A549 (cell line): ENCODE data around the gene MAN1C1. TPM values are rescaled to one million over a fixed set of nuclear protein-coding genes. Genes with fewer than 3 reads are reported as not detected.

Source experiments
- ATAC-seq, 2 experiments: fragments of 200-7000 bp in 1 of 2; fragments of >200 bp in 1 of 2; cut with Nextera tagmentation in 1 of 2; cut with Tn5 transposase in 1 of 2; 3 replicates each; pipeline versions ENCODE4 v1.8.0 to v1.9.1; 2018 to 2020; ENCODE audit warnings: mild to moderate bottlenecking in 1 of 2, moderate library complexity in 1 of 2
- CTCF ChIA-PET: fragments of 300-600 bp; sonication (Branson Sonifier 250); formaldehyde crosslinking; extraction: SDS; loops from one replicate; lab custom pipeline; 2021; ENCODE audit warnings: antibody characterized with exemption, inconsistent platforms; lab: Yijun Ruan, JAX
- POLR2A ChIA-PET: fragments of 350-600 bp; formaldehyde crosslinking; extraction: SDS; loops from one replicate; lab custom pipeline; 2021; ENCODE audit warnings: antibody characterized with exemption, inconsistent platforms; lab: Yijun Ruan, JAX
- DNase-seq, 2 experiments: peaks; one replicate each; pipeline versions ENCODE4 v3.0.0 to v3.0.0-alpha.2; 2011 to 2016; ENCODE audit warnings: low read depth in 1 of 2, low spot score in 1 of 2
- FAIRE-seq: peaks from 2 replicates; lab custom pipeline; 2011; peaks lifted over from hg19 to GRCh38; lab: Jason Lieb, UNC
- H3K27ac ChIP-seq, 2 experiments: fragments of >200 bp; sonication (Bioruptor Twin); formaldehyde crosslinking; 3 replicates each; pipeline ENCODE4 v1.5.1; 2016 to 2017
- H3K4me1 ChIP-seq: fragments of >200 bp; sonication (Bioruptor Twin); formaldehyde crosslinking; 3 replicates; pipeline ENCODE4 v1.6.1; 2016
- H3K4me2 ChIP-seq: fragments of >200 bp; sonication (Bioruptor Twin); formaldehyde crosslinking; 3 replicates; pipeline ENCODE4 v1.6.1; 2016
- H3K4me3 ChIP-seq: fragments of >200 bp; sonication (Bioruptor Twin); formaldehyde crosslinking; 3 replicates; pipeline ENCODE4 v1.5.1; 2016
- H3K9me3 ChIP-seq: fragments of >200 bp; sonication (Bioruptor Twin); formaldehyde crosslinking; 3 replicates; pipeline ENCODE4 v1.6.1; 2016
- ATOH8 ChIP-seq: fragments of 250-450 bp; sonication (Bioruptor Pico); IDR thresholded peaks from 2 replicates; pipeline ENCODE4 v1.5.0; 2020; ENCODE audit warnings: low read depth, mild to moderate bottlenecking, moderate library complexity
- BHLHE40 ChIP-seq: IDR thresholded peaks from 2 replicates; pipeline ENCODE4 v1.6.1; 2012; ENCODE audit warnings: low read depth, low read length, inconsistent platforms
- CBX2 ChIP-seq: fragments of 200-600 bp; sonication (generic); IDR thresholded peaks from 2 replicates; pipeline ENCODE4 v1.6.1; 2016; ENCODE audit warnings: low read depth, mild to moderate bottlenecking, borderline replicate concordance
- CHD4 ChIP-seq: fragments of 200-600 bp; sonication (generic); IDR thresholded peaks from 2 replicates; pipeline ENCODE4 v1.6.1; 2016; ENCODE audit warnings: antibody characterized with exemption, mild to moderate bottlenecking, borderline replicate concordance
- CTCF ChIP-seq: fragments of >200 bp; sonication (Bioruptor Twin); formaldehyde crosslinking; IDR thresholded peaks from 3 replicates; pipeline ENCODE4 v1.5.1; 2016
- EHF ChIP-seq: fragments of 250-450 bp; sonication (Bioruptor Pico); IDR thresholded peaks from 2 replicates; pipeline ENCODE4 v1.5.0; 2020; ENCODE audit warnings: mild to moderate bottlenecking
- EHMT2 ChIP-seq: fragments of 200-600 bp; sonication (generic); IDR thresholded peaks from 2 replicates; pipeline ENCODE4 v1.6.1; 2016; ENCODE audit warnings: antibody characterized with exemption, low read depth, mild to moderate bottlenecking, moderate library complexity
- FOSB ChIP-seq: fragments of 250-450 bp; sonication (Bioruptor Pico); IDR thresholded peaks from 2 replicates; pipeline ENCODE4 v1.5.0; 2020; ENCODE audit warnings: mild to moderate bottlenecking, moderate library complexity
- FOXS1 ChIP-seq: fragments of 250-450 bp; sonication (Bioruptor Pico); IDR thresholded peaks from 2 replicates; pipeline ENCODE4 v1.5.0; 2020; ENCODE audit warnings: mild to moderate bottlenecking, moderate library complexity
- HMGXB4 ChIP-seq: fragments of 250-450 bp; sonication (Bioruptor Pico); IDR thresholded peaks from 2 replicates; pipeline ENCODE4 v1.5.0; 2021; ENCODE audit warnings: mild to moderate bottlenecking, moderate library complexity, borderline replicate concordance
- HOXB13 ChIP-seq: fragments of 250-450 bp; sonication (Bioruptor Pico); IDR thresholded peaks from 2 replicates; pipeline ENCODE4 v1.5.0; 2020; ENCODE audit warnings: low read depth, mild to moderate bottlenecking, moderate library complexity
- JUN ChIP-seq, 2 experiments: fragments of >200 bp; sonication (Bioruptor Twin); formaldehyde crosslinking; IDR thresholded peaks; 2 replicates in 1 of 2; 3 replicates in 1 of 2; pipeline ENCODE4 v1.6.1; 2016 to 2017
- JUNB ChIP-seq: fragments of >200 bp; sonication (Bioruptor Twin); formaldehyde crosslinking; IDR thresholded peaks from 2 replicates; pipeline ENCODE4 v1.6.1; 2016
- KDM1A ChIP-seq: fragments of 200-600 bp; sonication (generic); IDR thresholded peaks from 2 replicates; pipeline ENCODE4 v1.6.1; 2016; ENCODE audit warnings: low read depth, mild to moderate bottlenecking
- MAX ChIP-seq: IDR thresholded peaks from 2 replicates; pipeline ENCODE4 v1.6.1; 2012
- NPAS2 ChIP-seq: fragments of 250-450 bp; sonication (Bioruptor Pico); IDR thresholded peaks from 2 replicates; pipeline ENCODE4 v1.8.0; 2022; ENCODE audit warnings: mild to moderate bottlenecking, moderate library complexity, borderline replicate concordance
- PHF8 ChIP-seq: fragments of 200-600 bp; sonication (generic); IDR thresholded peaks from 2 replicates; pipeline ENCODE4 v1.6.1; 2016; ENCODE audit warnings: low read depth, mild to moderate bottlenecking, antibody characterized with exemption, moderate library complexity, borderline replicate concordance
- POLR2AphosphoS2 ChIP-seq: conservative IDR thresholded peaks from 2 replicates; pipeline ENCODE4 v1.6.1; 2012; ENCODE audit warnings: low read length, improper control_type of control experiment, inconsistent platforms
- RAD21 ChIP-seq, 2 experiments: fragments of >200 bp in 1 of 2; sonication (Bioruptor Twin) in 1 of 2; formaldehyde crosslinking in 1 of 2; IDR thresholded peaks in 1 of 2; conservative IDR thresholded peaks in 1 of 2; 2 replicates in 1 of 2; 3 replicates in 1 of 2; pipeline ENCODE4 v1.6.1; 2012 to 2018; ENCODE audit warnings: inconsistent platforms in 1 of 2
- RFX5 ChIP-seq: fragments of 450-650 bp; IDR thresholded peaks from 2 replicates; pipeline ENCODE4 v1.7.1; 2014; ENCODE audit warnings: antibody characterized with exemption, mild to moderate bottlenecking, moderate library complexity
- SMC3 ChIP-seq: fragments of >200 bp; sonication (Bioruptor Twin); formaldehyde crosslinking; IDR thresholded peaks from 3 replicates; pipeline ENCODE4 v1.6.1; 2018; ENCODE audit warnings: inconsistent platforms
- TFCP2L1 ChIP-seq: fragments of 250-450 bp; sonication (Bioruptor Pico); IDR thresholded peaks from 2 replicates; pipeline ENCODE4 v1.5.0; 2021; ENCODE audit warnings: mild to moderate bottlenecking
- TP53 ChIP-seq: fragments of 250-450 bp; sonication (Bioruptor Pico); IDR thresholded peaks from 2 replicates; pipeline ENCODE4 v1.5.0; 2021; ENCODE audit warnings: mild to moderate bottlenecking, moderate library complexity
- ZC3H11A ChIP-seq: fragments of 450-650 bp; IDR thresholded peaks from 2 replicates; pipeline ENCODE4 v1.6.1; 2014; ENCODE audit warnings: antibody characterized with exemption, mild to moderate bottlenecking
- ZFP36 ChIP-seq: fragments of 450-650 bp; IDR thresholded peaks from 2 replicates; pipeline ENCODE4 v1.6.1; 2014; ENCODE audit warnings: borderline replicate concordance; ENCODE audit not compliant: partially characterized antibody
- ZNF302 ChIP-seq: fragments of 250-450 bp; sonication (Bioruptor Pico); IDR thresholded peaks from 2 replicates; pipeline ENCODE4 v1.9.0; 2021; ENCODE audit warnings: inconsistent platforms, mild to moderate bottlenecking, moderate library complexity
- WGBS: methylation state at CpG from one replicate; pipeline ENCODE4 v1.1.6; 2017; ENCODE audit errors: missing lambda C conversion rate; 5-methylcytosine and 5-hydroxymethylcytosine counted together
- polyA plus RNA-seq, 4 experiments: library from polyadenylated mRNA; depleted of rRNA in 3 of 4; stranded (reverse); fragments of >200 nt; fragmentation: RNase III in 1 of 4; extraction: RNeasy Plus Mini Kit Qiagen cat#74134 plus additional on column Dnase treatment in 1 of 4; gene quantifications; 2 replicates in 3 of 4; 3 replicates in 1 of 4; pipeline ENCODE4 v1.2.3, GENCODE V29; 2011 to 2017

MAN1C1 gene
- polyA plus RNA-seq, 2 of the 4 experiments (the other 2 are of a cell fraction) = 0.22 to 0.27 TPM

GRCh38 chr1:25702101-25702775, 85.6 kb downstream of the MAN1C1 start:
- TF ChIP-seq CTCF = no peak
- no peak for TF ChIP-seq ATOH8 (CRISPR knock-in tag)
- TF ChIP-seq TP53 (CRISPR knock-in tag) = no peak
- no peak for TF ChIP-seq CBX2
- no peak for TF ChIP-seq EHMT2
- TF ChIP-seq EHF (CRISPR knock-in tag) = no peak
- DNase-seq (no peak), ATAC-seq (no peak), FAIRE-seq (no peak)
- ChIA-PET POLR2A (no interaction called here), CTCF (interaction anchor here (0.6 kb wide), 1 partner anchor 155 kb away, joined by 3 read pairs; no protein-coding TSS in a partner anchor)
- Histone ChIP-seq H3K4me1 (no peaks in the 10 kb centered on the region), H3K27ac (no peak overlapping the region), H3K9me3 (no peaks in the 10 kb centered on the region), H3K4me2 (no peak overlapping the region), H3K4me3 (no peak overlapping the region)
- WGBS = 93% methylated on average over 9 of the region's 11 CpGs

- H3K4me2 ChIP-seq = no peak overlapping the region
- ChIA-PET CTCF (interaction anchor here (0.6 to 0.8 kb wide), 2 partner anchors 8 to 154 kb away, joined by 3 to 4 read pairs; no protein-coding TSS in a partner anchor), POLR2A (no interaction called here)
- WGBS = 100% methylated on average over 2 of the region's 5 CpGs
- H3K4me3 ChIP-seq = no peak overlapping the region
- H3K9me3 ChIP-seq = no peaks in the 10 kb centered on the region
- ATAC-seq (no peak), FAIRE-seq (no peak), DNase-seq (no peak)
- H3K4me1 ChIP-seq = peaks cover 5% of the 10 kb centered on the region; the same call in 1 of the 3 replicates
- no peak for TF ChIP-seq ZFP36
- TF ChIP-seq KDM1A = no peak
- TF ChIP-seq SMC3 = no peak
- TF ChIP-seq PHF8 = no peak
- no peak for TF ChIP-seq POLR2AphosphoS2
- TF ChIP-seq ZC3H11A = no peak
- no peak for TF ChIP-seq HMGXB4 (CRISPR knock-in tag)
- no peak overlapping the region for H3K27ac ChIP-seq
Observed at GRCh38 chr1:25703041-25703440, 86.5 kb downstream of the MAN1C1 start.

GRCh38 chr1:25703671-25704266, 87.2 kb downstream of the MAN1C1 start:
- TF ChIP-seq RAD21 (conservative IDR thresholded peaks at IDR 0.05 in 1 of 2, IDR thresholded peaks at IDR 0.05 in 1 of 2) (no peak), JUNB (no peak), HOXB13 (no peak), ZNF302 (CRISPR knock-in tag) (no peak), TFCP2L1 (CRISPR knock-in tag) (no peak), FOXS1 (no peak), RFX5 (no peak), NPAS2 (CRISPR knock-in tag) (no peak), CHD4 (no peak), BHLHE40 (no peak), JUN (IDR thresholded peaks at IDR 0.05) (no peak), MAX (no peak), FOSB (CRISPR knock-in tag) (no peak)
- no peak overlapping the region for H3K4me3 ChIP-seq
- 67% methylated on average over 6 of the region's 6 CpGs for WGBS
- POLR2A ChIA-PET = no interaction called here
- H3K4me1 ChIP-seq = peaks cover 11% of the 10 kb centered on the region; the same call in 1 of the 3 replicates
- H3K4me2 ChIP-seq = no peak overlapping the region
- ATAC-seq (no peak), FAIRE-seq (no peak), DNase-seq (no peak)
- H3K9me3 ChIP-seq = no peaks in the 10 kb centered on the region
- CTCF ChIA-PET = interaction anchor here (0.8 kb wide), 1 partner anchor 9 kb away, joined by 4 read pairs; no protein-coding TSS in a partner anchor
- H3K27ac ChIP-seq = no peak overlapping the region
